Large intestine (tissue), 3 donors: ENCODE results near the gene P2RX7. TPM values are rescaled to one million over a fixed set of nuclear protein-coding genes. Genes with fewer than 3 reads are reported as not detected.

Source experiments
- DNase-seq, 2 donors: peaks; one replicate each; pipeline versions ENCODE4 v3.0.0 to v3.0.0-alpha.2; 2013
- H3K27ac ChIP-seq: one replicate; pipeline ENCODE4 v1.5.1; 2013; ENCODE audit warnings: low read length
- H3K27me3 ChIP-seq: 2 replicates; pipeline ENCODE4 v1.6.1; 2013; ENCODE audit warnings: low read length; ENCODE audit not compliant: control insufficient read depth, insufficient read depth
- H3K36me3 ChIP-seq: 2 replicates; pipeline ENCODE4 v1.6.1; 2013; ENCODE audit warnings: low read length; ENCODE audit not compliant: control insufficient read depth, insufficient read depth
- H3K4me1 ChIP-seq: one replicate; pipeline ENCODE4 v1.6.1; 2013; ENCODE audit warnings: low read length; ENCODE audit not compliant: control insufficient read depth, insufficient read depth
- H3K4me3 ChIP-seq: one replicate; pipeline ENCODE4 v1.5.1; 2013; ENCODE audit warnings: low read length
- H3K9me3 ChIP-seq: one replicate; pipeline ENCODE4 v1.6.1; 2013; ENCODE audit warnings: mild to moderate bottlenecking, low read depth, low read length, moderate library complexity; ENCODE audit not compliant: control insufficient read depth
- WGBS: methylation state at CpG from one replicate; pipeline ENCODE4 v1.1.5; 2013; ENCODE audit warnings: low lambda C conversion rate; ENCODE audit not compliant: insufficient coverage; 5-methylcytosine and 5-hydroxymethylcytosine counted together
- polyA plus RNA-seq: library from polyadenylated mRNA; unstranded; fragments of 120-200 nt; gene quantifications from one replicate; pipeline ENCODE4 v1.2.1, GENCODE V29; 2013

The P2RX7 gene
- polyA plus RNA-seq, 1 donor, result 1.3 TPM

GRCh38 chr12:121170611-121171260 is 38.1 kb downstream of the P2RX7 start:
- no peaks in the 10 kb centered on the region for H3K4me1 ChIP-seq
- no peaks in the 10 kb centered on the region for H3K36me3 ChIP-seq
- H3K4me3 ChIP-seq, result no peak overlapping the region
- no peak for DNase-seq
- WGBS, result no CpG with 5 or more reads among the region's 14 CpGs
- H3K27ac ChIP-seq, result no peak overlapping the region
- H3K27me3 ChIP-seq, result no peaks in the 10 kb centered on the region
- no peaks in the 10 kb centered on the region for H3K9me3 ChIP-seq

GRCh38 chr12:121172145-121172544 is 39.5 kb downstream of the P2RX7 start:
- WGBS, result no CpG with 5 or more reads among the region's 6 CpGs
- Histone ChIP-seq H3K36me3 (no peaks in the 10 kb centered on the region), H3K9me3 (no peaks in the 10 kb centered on the region), H3K27me3 (no peaks in the 10 kb centered on the region), H3K4me3 (no peak overlapping the region), H3K27ac (no peak overlapping the region), H3K4me1 (no peaks in the 10 kb centered on the region)
- DNase-seq, result no peak

- Histone ChIP-seq H3K4me3 (no peak overlapping the region), H3K4me1 (no peaks in the 10 kb centered on the region), H3K36me3 (no peaks in the 10 kb centered on the region), H3K9me3 (no peaks in the 10 kb centered on the region), H3K27me3 (no peaks in the 10 kb centered on the region), H3K27ac (no peak overlapping the region)
- WGBS, result 100% methylated on average over 2 of the region's 16 CpGs
- DNase-seq, result no peak
Observed at GRCh38 chr12:121175383-121176119, 42.9 kb downstream of the P2RX7 start.

- Histone ChIP-seq H3K27ac (no peak overlapping the region), H3K4me1 (no peaks in the 10 kb centered on the region), H3K36me3 (no peaks in the 10 kb centered on the region), H3K4me3 (no peak overlapping the region), H3K27me3 (no peaks in the 10 kb centered on the region), H3K9me3 (no peaks in the 10 kb centered on the region)
- WGBS, result 100% methylated on average over 1 of the region's 19 CpGs
- DNase-seq, result no peak
Observed at GRCh38 chr12:121176826-121177529, 44.3 kb downstream of the P2RX7 start.

GRCh38 chr12:121181181-121181580 is 48.5 kb downstream of the P2RX7 start:
- WGBS, result no CpG with 5 or more reads among the region's 3 CpGs
- DNase-seq, result no peak
- no peaks in the 10 kb centered on the region for H3K36me3 ChIP-seq
- H3K9me3 ChIP-seq, result no peaks in the 10 kb centered on the region
- no peak overlapping the region for H3K27ac ChIP-seq
- H3K4me1 ChIP-seq, result no peaks in the 10 kb centered on the region
- H3K4me3 ChIP-seq, result no peak overlapping the region
- H3K27me3 ChIP-seq, result no peaks in the 10 kb centered on the region

- no peak overlapping the region for H3K27ac ChIP-seq
- WGBS, result 83% methylated on average over 1 of the region's 3 CpGs
- H3K4me1 ChIP-seq, result no peaks in the 10 kb centered on the region
- no peak overlapping the region for H3K4me3 ChIP-seq
- DNase-seq, result no peak
- no peaks in the 10 kb centered on the region for H3K27me3 ChIP-seq
- H3K36me3 ChIP-seq, result no peaks in the 10 kb centered on the region
- no peaks in the 10 kb centered on the region for H3K9me3 ChIP-seq
Observed at GRCh38 chr12:121182222-121182893, 49.7 kb downstream of the P2RX7 start.

- Histone ChIP-seq H3K27me3 (no peaks in the 10 kb centered on the region), H3K4me1 (no peaks in the 10 kb centered on the region), H3K36me3 (no peaks in the 10 kb centered on the region), H3K4me3 (no peak overlapping the region), H3K27ac (no peak overlapping the region), H3K9me3 (no peaks in the 10 kb centered on the region)
- no CpG with 5 or more reads among the region's 15 CpGs for WGBS
- no peak for DNase-seq
Observed at GRCh38 chr12:121184425-121184824, 51.7 kb downstream of the P2RX7 start.

- DNase-seq, result no peak
- Histone ChIP-seq H3K4me1 (no peaks in the 10 kb centered on the region), H3K9me3 (no peaks in the 10 kb centered on the region), H3K27me3 (no peaks in the 10 kb centered on the region), H3K27ac (no peak overlapping the region), H3K36me3 (no peaks in the 10 kb centered on the region), H3K4me3 (no peak overlapping the region)
- WGBS, result no CpG with 5 or more reads among the region's 7 CpGs
Observed at GRCh38 chr12:121184984-121185889, 52.6 kb downstream of the P2RX7 start.

GRCh38 chr12:121186826-121187225 is 54.1 kb downstream of the P2RX7 start:
- DNase-seq, result no peak
- Histone ChIP-seq H3K9me3 (no peaks in the 10 kb centered on the region), H3K27me3 (no peaks in the 10 kb centered on the region), H3K4me3 (no peak overlapping the region), H3K27ac (no peak overlapping the region), H3K4me1 (no peaks in the 10 kb centered on the region), H3K36me3 (no peaks in the 10 kb centered on the region)
- WGBS, result no CpG with 5 or more reads among the region's 2 CpGs
